Tibial artery (tissue), 4 donors: ENCODE data around the gene KRTAP10-9.
"Not testable (repeated sequence)": the region's sequence is repeated elsewhere in the genome, so short reads cannot be mapped to it uniquely, and the experiment has no call there.

Source experiments
- DNase-seq, 2 donors: peaks; one replicate each; pipeline ENCODE4 v3.0.0-alpha.2; 2019
- H3K27ac ChIP-seq, 2 donors: fragments of 200-600 bp; sonication (generic) in 1 of 2; 1 replicate in 1 of 2; 2 replicates in 1 of 2; pipeline ENCODE4 v1.5.1; 2018 to 2019; ENCODE audit warnings: mild to moderate bottlenecking in 1 of 2
- H3K27me3 ChIP-seq, 2 donors: fragments of 200-600 bp; sonication (generic) in 1 of 2; one replicate each; pipeline versions ENCODE4 v1.5.1 to v1.6.0; 2016 to 2019
- H3K36me3 ChIP-seq, 3 donors: fragments of 200-600 bp; sonication (generic) in 2 of 3; one replicate each; pipeline ENCODE4 v1.5.1; 2016 to 2019; ENCODE audit warnings: mild to moderate bottlenecking in 2 of 3
- H3K4me1 ChIP-seq, 4 donors: fragments of 200-600 bp; sonication (generic) in 2 of 4; 1 replicate in 3 of 4; 2 replicates in 1 of 4; pipeline ENCODE4 v1.5.1; 2016 to 2019
- H3K4me3 ChIP-seq, 2 donors: fragments of 200-600 bp; sonication (generic) in 1 of 2; 1 replicate in 1 of 2; 2 replicates in 1 of 2; pipeline ENCODE4 v1.5.1; 2018 to 2019; ENCODE audit warnings: mild to moderate bottlenecking in 2 of 2
- H3K9me3 ChIP-seq, 3 donors: fragments of 200-600 bp; sonication (generic) in 1 of 3; one replicate each; pipeline ENCODE4 v1.5.1; 2016 to 2019
- CTCF ChIP-seq, 2 experiments: fragments of 200-600 bp in 1 of 2; fragments of 450-650 bp in 1 of 2; IDR thresholded peaks; one replicate each; pipeline ENCODE4 v1.5.1; 2017 to 2019; ENCODE audit warnings: antibody characterized with exemption in 2 of 2, mild to moderate bottlenecking in 1 of 2, moderate library complexity in 1 of 2
- intact Hi-C: fragments of 100-400 bp; cut with DNase I; formaldehyde crosslinking; loops from one replicate; pipeline ENCODE4 v1.15.0; 2023; ENCODE audit warnings: low total_unique reads

Gene KRTAP10-9

GRCh38 chr21:44618909-44619308 is 8.0 kb upstream of the KRTAP10-9 start:
- H3K27ac ChIP-seq, result no peak overlapping the region
- TF ChIP-seq CTCF (IDR thresholded peaks at IDR 0.05), result no peak
- H3K36me3 ChIP-seq, result no peaks in the 10 kb centered on the region
- no peak for DNase-seq
- H3K27me3 ChIP-seq, result peaks cover 0 to 23% of the 10 kb centered on the region in 2 donors
- no peak overlapping the region for H3K4me3 ChIP-seq
- no peaks in the 10 kb centered on the region for H3K4me1 ChIP-seq
- H3K9me3 ChIP-seq, result peaks cover 0 to 14% (median 3%) of the 10 kb centered on the region in 3 donors
- intact Hi-C loops, result no loop called here

- intact Hi-C loops, result no loop called here
- H3K4me1 ChIP-seq, result no peaks in the 10 kb centered on the region
- no peaks in the 10 kb centered on the region for H3K36me3 ChIP-seq
- H3K27ac ChIP-seq, result no peak overlapping the region
- peaks cover 0 to 13% of the 10 kb centered on the region in 2 donors for H3K27me3 ChIP-seq
- DNase-seq, result no peak
- peaks cover 0 to 23% (median 3%) of the 10 kb centered on the region in 3 donors for H3K9me3 ChIP-seq
- H3K4me3 ChIP-seq, result no peak overlapping the region
- TF ChIP-seq CTCF (IDR thresholded peaks at IDR 0.05), result no peak
Measured at GRCh38 chr21:44619886-44620285, 7.0 kb upstream of the KRTAP10-9 start.

- Histone ChIP-seq H3K4me3 (no peak overlapping the region), H3K36me3 (no peaks in the 10 kb centered on the region), H3K27ac (no peak overlapping the region), H3K9me3 (peaks cover 0 to 23% (median 3%) of the 10 kb centered on the region in 3 donors), H3K27me3 (peaks cover 0 to 21% of the 10 kb centered on the region in 2 donors), H3K4me1 (no peaks in the 10 kb centered on the region)
- DNase-seq, result no peak
- intact Hi-C loops, result no loop called here
- no peak for TF ChIP-seq CTCF (IDR thresholded peaks at IDR 0.05)
Measured at GRCh38 chr21:44623575-44623974, 3.3 kb upstream of the KRTAP10-9 start.

- Histone ChIP-seq H3K4me1 (no peaks in the 10 kb centered on the region), H3K36me3 (no peaks in the 10 kb centered on the region), H3K4me3 (no peak overlapping the region), H3K27ac (no peak overlapping the region), H3K27me3 (peaks cover 0 to 27% of the 10 kb centered on the region in 2 donors), H3K9me3 (peaks cover 3 to 28% (median 9%) of the 10 kb centered on the region in 3 donors)
- DNase-seq, result no peak
- intact Hi-C loops, result no loop called here
- no peak for TF ChIP-seq CTCF (IDR thresholded peaks at IDR 0.05)
Measured at GRCh38 chr21:44625756-44626155, 1.1 kb upstream of the KRTAP10-9 start.

- DNase-seq, result no peak
- peaks cover 7 to 33% (median 14%) of the 10 kb centered on the region in 3 donors for H3K9me3 ChIP-seq
- no peak overlapping the region for H3K27ac ChIP-seq
- no peaks in the 10 kb centered on the region for H3K4me1 ChIP-seq
- H3K36me3 ChIP-seq, result no peaks in the 10 kb centered on the region
- H3K4me3 ChIP-seq, result no peak overlapping the region
- intact Hi-C loops, result no loop called here
- TF ChIP-seq CTCF (IDR thresholded peaks at IDR 0.05), result no peak
- H3K27me3 ChIP-seq, result peaks cover 0 to 27% of the 10 kb centered on the region in 2 donors
Measured at GRCh38 chr21:44626262-44626661, 631 bp upstream of the KRTAP10-9 start.

GRCh38 chr21:44627181-44627822 is 409 bp downstream of the KRTAP10-9 start:
- H3K27ac ChIP-seq, H3K36me3 ChIP-seq, H3K4me3 ChIP-seq, H3K4me1 ChIP-seq, DNase-seq, intact Hi-C loops: not testable (repeated sequence)
- Histone ChIP-seq H3K9me3 (peaks cover 10 to 41% (median 23%) of the 10 kb centered on the region in 3 donors), H3K27me3 (peaks cover 0 to 27% of the 10 kb centered on the region in 2 donors)

- H3K4me3 ChIP-seq, H3K4me1 ChIP-seq, H3K36me3 ChIP-seq, intact Hi-C loops, H3K27ac ChIP-seq, DNase-seq: not testable (repeated sequence)
- Histone ChIP-seq H3K27me3 (peaks cover 0 to 27% of the 10 kb centered on the region in 2 donors), H3K9me3 (peaks cover 9 to 37% (median 28%) of the 10 kb centered on the region in 3 donors)
Measured at GRCh38 chr21:44627831-44628233, 939 bp downstream of the KRTAP10-9 start.
